Ishikawa (cell line): ENCODE results near the gene AFF2.

Experiments
- CEBPB ChIP-seq: IDR thresholded peaks from 2 replicates; pipeline ENCODE4 v1.6.1; 2012
- CREB1 ChIP-seq: IDR thresholded peaks from 2 replicates; pipeline ENCODE4 v1.6.1; 2012; ENCODE audit warnings: low read depth
- EGR1 ChIP-seq: IDR thresholded peaks from 2 replicates; pipeline ENCODE4 v1.6.1; 2012
- EP300 ChIP-seq: IDR thresholded peaks from 2 replicates; pipeline ENCODE4 v1.6.1; 2012; ENCODE audit warnings: borderline replicate concordance
- FOXM1 ChIP-seq: IDR thresholded peaks from 2 replicates; pipeline ENCODE4 v1.6.1; 2012; ENCODE audit warnings: low read depth, borderline replicate concordance
- NFIC ChIP-seq: IDR thresholded peaks from 2 replicates; pipeline ENCODE4 v1.6.1; 2012
- RAD21 ChIP-seq: IDR thresholded peaks from 2 replicates; pipeline ENCODE4 v1.6.1; 2012; ENCODE audit warnings: low read depth
- TAF1 ChIP-seq: IDR thresholded peaks from 2 replicates; pipeline ENCODE4 v1.6.1; 2012; ENCODE audit warnings: low read depth, mild to moderate bottlenecking
- TCF12 ChIP-seq: IDR thresholded peaks from 2 replicates; pipeline ENCODE4 v1.6.1; 2012; ENCODE audit warnings: low read depth
- TEAD4 ChIP-seq: IDR thresholded peaks from 2 replicates; pipeline ENCODE4 v1.6.1; 2012
- USF1 ChIP-seq: IDR thresholded peaks from 2 replicates; pipeline ENCODE4 v1.6.1; 2012
- YY1 ChIP-seq: IDR thresholded peaks from 2 replicates; pipeline ENCODE4 v1.6.1; 2012; ENCODE audit warnings: low read depth
- ZBTB7A ChIP-seq: IDR thresholded peaks from 2 replicates; pipeline ENCODE4 v1.6.1; 2012; ENCODE audit warnings: low read depth
- TF ChIP-seq, protein P1 (sequence below): IDR thresholded peaks from 2 replicates; pipeline ENCODE4 v1.6.1; 2012; ENCODE audit warnings: low read depth, mild to moderate bottlenecking
- TF ChIP-seq, protein P2 (sequence below): IDR thresholded peaks from 2 replicates; pipeline ENCODE4 v1.6.1; 2012

AFF2 gene

GRCh38 chrX:148523303-148524080 lies 23.1 kb downstream of the AFF2 start:
- TF ChIP-seq FOXM1 = no peak
- no peak for TF ChIP-seq TAF1
- TF ChIP-seq CREB1 = no peak
- no peak for TF ChIP-seq CEBPB
- TF ChIP-seq TCF12 = no peak
- TF ChIP-seq, protein P1, sequence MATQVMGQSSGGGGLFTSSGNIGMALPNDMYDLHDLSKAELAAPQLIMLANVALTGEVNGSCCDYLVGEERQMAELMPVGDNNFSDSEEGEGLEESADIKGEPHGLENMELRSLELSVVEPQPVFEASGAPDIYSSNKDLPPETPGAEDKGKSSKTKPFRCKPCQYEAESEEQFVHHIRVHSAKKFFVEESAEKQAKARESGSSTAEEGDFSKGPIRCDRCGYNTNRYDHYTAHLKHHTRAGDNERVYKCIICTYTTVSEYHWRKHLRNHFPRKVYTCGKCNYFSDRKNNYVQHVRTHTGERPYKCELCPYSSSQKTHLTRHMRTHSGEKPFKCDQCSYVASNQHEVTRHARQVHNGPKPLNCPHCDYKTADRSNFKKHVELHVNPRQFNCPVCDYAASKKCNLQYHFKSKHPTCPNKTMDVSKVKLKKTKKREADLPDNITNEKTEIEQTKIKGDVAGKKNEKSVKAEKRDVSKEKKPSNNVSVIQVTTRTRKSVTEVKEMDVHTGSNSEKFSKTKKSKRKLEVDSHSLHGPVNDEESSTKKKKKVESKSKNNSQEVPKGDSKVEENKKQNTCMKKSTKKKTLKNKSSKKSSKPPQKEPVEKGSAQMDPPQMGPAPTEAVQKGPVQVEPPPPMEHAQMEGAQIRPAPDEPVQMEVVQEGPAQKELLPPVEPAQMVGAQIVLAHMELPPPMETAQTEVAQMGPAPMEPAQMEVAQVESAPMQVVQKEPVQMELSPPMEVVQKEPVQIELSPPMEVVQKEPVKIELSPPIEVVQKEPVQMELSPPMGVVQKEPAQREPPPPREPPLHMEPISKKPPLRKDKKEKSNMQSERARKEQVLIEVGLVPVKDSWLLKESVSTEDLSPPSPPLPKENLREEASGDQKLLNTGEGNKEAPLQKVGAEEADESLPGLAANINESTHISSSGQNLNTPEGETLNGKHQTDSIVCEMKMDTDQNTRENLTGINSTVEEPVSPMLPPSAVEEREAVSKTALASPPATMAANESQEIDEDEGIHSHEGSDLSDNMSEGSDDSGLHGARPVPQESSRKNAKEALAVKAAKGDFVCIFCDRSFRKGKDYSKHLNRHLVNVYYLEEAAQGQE = no peak
- TF ChIP-seq EP300 = no peak
- TF ChIP-seq NFIC = no peak
- no peak for TF ChIP-seq USF1
- TF ChIP-seq ZBTB7A = no peak
- TF ChIP-seq, protein P2, sequence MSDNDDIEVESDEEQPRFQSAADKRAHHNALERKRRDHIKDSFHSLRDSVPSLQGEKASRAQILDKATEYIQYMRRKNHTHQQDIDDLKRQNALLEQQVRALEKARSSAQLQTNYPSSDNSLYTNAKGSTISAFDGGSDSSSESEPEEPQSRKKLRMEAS = no peak
- TF ChIP-seq TEAD4 = no peak
- no peak for TF ChIP-seq YY1

- TF ChIP-seq TAF1 (no peak), YY1 (no peak), ZBTB7A (no peak), RAD21 (peak; percentile 30; the same call in 1 of the 2 replicates), TCF12 (no peak)
These were observed 30.2 kb downstream of the AFF2 start for GRCh38 chrX:148530464-148531077.

- no peak for TF ChIP-seq CEBPB
- TF ChIP-seq, protein P2 = no peak
- TF ChIP-seq USF1 = no peak
These were observed 33.9 kb downstream of the AFF2 start for GRCh38 chrX:148534291-148534690.

DNA sequence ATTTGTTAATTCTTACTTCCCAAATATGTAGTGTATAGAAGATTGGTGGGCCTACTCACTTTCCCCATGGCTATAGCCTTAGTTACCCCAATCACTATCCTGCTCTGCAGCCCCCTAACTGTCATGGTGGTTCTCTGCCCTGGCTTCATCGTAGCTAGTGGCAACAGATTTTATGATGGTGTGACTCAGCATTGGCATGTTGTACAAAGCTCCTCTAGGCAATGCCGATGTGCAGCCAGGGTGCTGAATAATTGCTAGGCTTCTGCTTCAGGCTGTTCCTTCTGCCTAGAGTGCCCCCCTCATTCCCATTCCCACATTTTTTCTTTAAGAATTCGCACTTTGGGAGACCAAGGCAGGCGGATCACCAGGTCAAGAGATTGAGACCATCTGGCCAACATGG lies 35.2 kb downstream of the AFF2 start:
- TF ChIP-seq CREB1 (no peak), USF1 (no peak), TCF12 (no peak), ZBTB7A (no peak), TEAD4 (no peak), EGR1 (no peak), NFIC (no peak), TAF1 (no peak), YY1 (no peak), EP300 (no peak), CEBPB (no peak), RAD21 (no peak), FOXM1 (no peak)
- TF ChIP-seq, protein P1 = no peak
- TF ChIP-seq, protein P2 = no peak

DNA sequence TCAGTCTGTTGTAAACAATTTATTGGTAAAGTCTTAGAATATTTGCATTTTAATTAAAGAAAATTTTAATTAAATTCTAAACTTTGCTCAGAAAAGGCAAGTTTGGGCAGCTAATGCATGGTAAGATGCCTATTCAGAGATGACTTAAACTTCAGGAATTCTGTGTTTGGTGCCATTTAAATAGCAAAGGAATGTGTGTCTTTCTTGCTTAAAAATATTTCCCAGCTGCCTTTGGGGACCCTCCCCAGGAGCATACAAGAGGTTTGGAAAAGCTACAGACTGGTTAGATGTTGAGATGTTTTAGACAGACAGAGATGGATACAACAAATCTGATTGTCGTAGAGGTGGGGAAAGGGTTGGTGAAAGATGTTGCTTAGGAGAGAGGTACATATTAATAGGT lies 36.5 kb downstream of the AFF2 start:
- TF ChIP-seq FOXM1 (no peak), YY1 (no peak), ZBTB7A (no peak), RAD21 (no peak), USF1 (no peak), EGR1 (no peak), CEBPB (no peak), TCF12 (no peak), TEAD4 (no peak), EP300 (no peak), CREB1 (no peak), NFIC (no peak), TAF1 (no peak)
- TF ChIP-seq, protein P1 = no peak
- TF ChIP-seq, protein P2 = no peak
